NCI-H460 (cell line): ENCODE measurements around the gene CCSER1. TPM values are rescaled to one million over a fixed set of nuclear protein-coding genes. Genes with fewer than 3 reads are reported as not detected.
"Not testable (repeated sequence)": the region's sequence is repeated elsewhere in the genome, so short reads cannot be mapped to it uniquely, and the experiment has no call there.

Source experiments
- DNase-seq: peaks from one replicate; pipeline ENCODE4 v3.0.0-alpha.2; 2016; ENCODE audit warnings: low read depth; ENCODE audit errors: extremely low read depth
- total RNA-seq: library from RNA; depleted of rRNA; stranded (reverse); fragments of >200 nt; shearing (Covaris generic); gene quantifications from 2 replicates; pipeline ENCODE4 v1.2.3, GENCODE V29; 2014

CCSER1 gene
- total RNA-seq, 1 experiment from 2014 or later: 1.1 TPM

GRCh38 chr4:90889171-90889570 lies 762.0 kb downstream of the CCSER1 start:
- DNase-seq: no peak

DNA sequence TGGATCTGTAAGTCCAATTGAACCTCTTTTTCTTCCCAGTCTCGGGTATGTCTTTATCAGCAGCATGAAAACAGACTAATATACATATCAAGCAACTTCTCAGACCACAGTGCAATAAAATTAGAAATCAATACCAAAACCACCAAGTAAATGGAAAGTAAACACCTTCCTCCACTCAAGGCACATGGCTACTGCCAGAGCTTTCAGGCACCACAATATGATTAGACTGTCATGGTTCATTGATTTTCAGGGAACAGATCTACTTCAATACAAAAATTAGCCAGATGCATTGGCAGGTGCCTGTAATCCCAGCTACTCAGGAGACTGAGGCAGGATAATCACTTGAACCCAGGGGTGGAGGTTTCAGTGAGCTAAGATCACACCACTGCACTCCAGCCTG lies 776.2 kb downstream of the CCSER1 start:
- not testable (repeated sequence) for DNase-seq

DNA sequence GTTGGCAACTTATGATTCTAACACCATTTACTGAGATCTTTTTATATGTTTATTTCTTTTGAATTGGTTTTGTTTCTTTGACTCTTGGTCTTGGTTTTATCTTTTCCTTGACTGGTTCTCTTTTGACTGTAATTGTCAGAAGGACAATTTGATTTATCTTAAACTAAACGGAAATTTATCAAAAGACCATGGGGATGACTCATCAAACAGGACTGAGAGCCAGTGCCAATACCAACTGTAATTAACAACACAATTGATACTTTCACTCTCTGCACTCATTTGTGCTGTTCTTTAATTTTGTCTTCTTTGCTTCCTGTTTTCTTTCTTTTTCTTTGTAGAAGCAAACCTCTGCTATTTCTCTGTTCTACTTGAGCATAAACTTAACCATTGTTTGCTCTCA lies 776.8 kb downstream of the CCSER1 start:
- no peak for DNase-seq

- no peak for DNase-seq
These were observed 779.0 kb downstream of the CCSER1 start for GRCh38 chr4:90906239-90906638.

GRCh38 chr4:90911724-90912434 lies 784.7 kb downstream of the CCSER1 start:
- not testable (repeated sequence) for DNase-seq

- DNase-seq: no peak
These were observed 795.0 kb downstream of the CCSER1 start for GRCh38 chr4:90922174-90922573.

GRCh38 chr4:90926957-90927356 lies 799.8 kb downstream of the CCSER1 start:
- no peak for DNase-seq

DNA sequence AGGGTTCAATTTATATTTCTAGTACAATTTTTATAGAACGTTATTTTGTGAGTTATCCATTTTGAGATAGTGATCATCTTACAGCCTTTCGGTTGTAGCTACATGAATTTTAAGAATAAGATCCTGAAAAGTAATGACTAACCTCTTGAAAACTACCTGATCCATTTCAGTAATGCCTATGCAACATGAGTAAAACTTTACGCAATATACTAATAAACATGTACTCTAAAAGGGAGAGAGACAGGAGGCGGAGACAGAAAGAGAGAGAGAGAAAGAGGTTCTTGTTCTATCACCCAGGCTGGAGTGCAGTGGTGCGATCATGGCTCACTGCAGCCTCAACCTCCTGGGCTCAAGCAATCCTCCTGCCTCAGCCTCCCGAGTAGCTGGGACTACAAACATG lies 816.1 kb downstream of the CCSER1 start:
- no peak for DNase-seq

DNA sequence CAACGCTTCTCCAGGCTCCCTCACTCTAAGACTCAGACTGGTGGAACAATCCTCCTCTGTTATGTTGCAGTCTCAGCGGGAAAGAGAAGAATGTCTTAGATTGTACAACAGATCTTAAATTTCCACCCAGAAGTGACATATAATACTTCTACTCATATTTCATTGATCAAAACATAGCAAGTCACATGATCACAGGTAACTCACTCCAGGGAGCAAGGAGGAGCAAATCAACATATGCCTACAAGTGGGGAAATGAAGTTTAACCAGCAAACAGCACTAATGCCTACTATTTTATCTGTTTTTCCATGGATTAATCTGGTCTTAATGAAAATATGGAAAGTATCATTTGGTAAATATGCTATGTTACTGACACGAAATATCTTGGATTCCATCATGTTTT lies 819.8 kb downstream of the CCSER1 start:
- no peak for DNase-seq

- DNase-seq: no peak
These were observed 823.2 kb downstream of the CCSER1 start for GRCh38 chr4:90950385-90950841.

DNA sequence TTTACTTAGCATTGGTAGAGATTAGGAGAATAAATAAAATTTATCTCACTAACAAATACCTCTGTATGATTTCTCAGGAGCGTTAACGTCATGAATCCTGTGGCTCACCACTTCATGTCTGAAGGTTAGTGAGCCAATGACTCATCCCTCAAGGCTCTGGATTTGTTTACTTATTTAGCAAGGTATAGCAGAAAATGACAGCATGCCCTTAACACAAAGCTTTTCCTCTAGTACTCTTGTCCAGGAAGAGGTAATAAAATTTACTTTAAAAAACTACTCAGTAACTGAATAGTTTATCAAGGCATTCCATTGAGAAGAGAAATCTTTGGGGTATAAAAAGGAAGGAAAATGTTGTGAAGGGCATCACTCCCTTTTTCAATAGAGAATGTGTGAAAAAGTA lies 823.8 kb downstream of the CCSER1 start:
- peak; percentile 63 for DNase-seq

- DNase-seq: no peak
These were observed 831.2 kb downstream of the CCSER1 start for GRCh38 chr4:90958256-90958895.

DNA sequence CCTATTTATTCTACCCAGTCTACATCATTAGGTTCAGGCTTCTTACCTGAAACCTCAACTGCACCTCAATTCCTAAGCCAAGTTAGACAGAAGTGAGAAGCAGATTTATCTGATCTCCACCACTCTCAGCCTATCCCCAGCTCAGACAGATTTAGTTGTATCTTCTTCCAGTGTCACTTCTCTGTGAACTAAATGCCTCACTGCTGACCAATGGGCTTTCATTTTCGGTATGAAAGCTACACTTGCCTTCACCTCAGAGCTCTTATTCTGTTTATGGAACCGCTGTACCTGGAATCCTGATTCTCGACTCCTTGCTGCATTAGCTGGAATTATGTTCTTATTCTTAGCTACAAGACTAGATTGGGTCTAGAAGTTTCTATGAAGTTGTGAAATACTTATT lies 833.2 kb downstream of the CCSER1 start:
- no peak for DNase-seq

DNA sequence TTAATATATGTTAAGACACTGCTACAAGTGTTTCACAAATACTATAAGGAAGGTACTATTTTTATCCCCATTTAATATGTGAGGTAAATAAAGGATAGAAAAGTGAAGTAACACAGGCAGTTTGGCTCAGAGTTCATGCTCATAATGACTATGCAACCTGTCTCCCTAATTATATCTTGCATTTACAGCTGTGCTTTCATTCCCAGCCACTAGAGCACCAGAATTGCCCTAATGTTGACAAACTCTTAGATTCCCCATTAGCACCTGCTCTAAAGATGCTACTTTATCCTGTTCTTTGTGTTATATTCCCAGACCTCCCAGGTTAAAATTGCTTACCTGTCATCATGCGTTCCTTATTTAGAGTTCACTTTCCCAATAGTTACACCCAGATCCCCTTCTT lies 833.6 kb downstream of the CCSER1 start:
- DNase-seq: no peak

- DNase-seq: no peak
These were observed 842.8 kb downstream of the CCSER1 start for GRCh38 chr4:90970021-90970420.

DNA sequence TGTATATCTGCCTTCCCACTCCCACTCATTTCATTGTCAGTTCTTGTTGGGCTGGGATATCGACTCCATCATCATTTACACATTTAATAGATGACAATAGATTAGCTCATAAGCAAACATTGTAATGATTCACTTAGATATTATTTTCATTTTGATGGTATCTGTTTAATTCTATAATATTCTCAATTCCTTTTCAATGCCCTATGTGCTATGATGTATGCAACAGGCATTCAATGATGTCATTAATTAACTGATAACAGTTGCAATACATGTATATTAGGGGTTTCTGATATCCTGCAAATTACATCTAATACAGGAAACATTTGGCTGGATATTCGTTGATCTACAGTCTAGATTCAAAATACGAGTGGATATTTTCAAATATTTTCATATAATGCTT lies 850.5 kb downstream of the CCSER1 start:
- DNase-seq: no peak

- DNase-seq: no peak
These were observed 852.4 kb downstream of the CCSER1 start for GRCh38 chr4:90979556-90979955.

DNA sequence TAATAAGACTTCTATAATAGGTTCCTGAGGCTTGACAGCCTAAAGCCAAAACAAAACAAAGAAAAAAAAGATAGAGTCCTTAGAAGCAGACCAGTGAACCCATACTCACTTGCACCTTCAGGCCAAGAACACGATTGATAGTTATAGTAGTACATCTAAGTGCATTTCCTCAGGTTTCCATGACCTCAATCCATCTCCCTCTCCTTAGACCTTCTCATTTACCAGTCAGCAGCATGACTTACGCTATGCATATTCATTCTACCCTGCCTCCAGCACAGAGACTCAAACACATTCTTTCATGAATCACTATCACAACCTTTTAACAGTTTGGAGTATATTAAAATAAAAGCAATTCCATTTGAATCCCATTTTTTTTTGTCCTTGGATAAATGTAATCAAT lies 855.6 kb downstream of the CCSER1 start:
- DNase-seq: no peak

DNA sequence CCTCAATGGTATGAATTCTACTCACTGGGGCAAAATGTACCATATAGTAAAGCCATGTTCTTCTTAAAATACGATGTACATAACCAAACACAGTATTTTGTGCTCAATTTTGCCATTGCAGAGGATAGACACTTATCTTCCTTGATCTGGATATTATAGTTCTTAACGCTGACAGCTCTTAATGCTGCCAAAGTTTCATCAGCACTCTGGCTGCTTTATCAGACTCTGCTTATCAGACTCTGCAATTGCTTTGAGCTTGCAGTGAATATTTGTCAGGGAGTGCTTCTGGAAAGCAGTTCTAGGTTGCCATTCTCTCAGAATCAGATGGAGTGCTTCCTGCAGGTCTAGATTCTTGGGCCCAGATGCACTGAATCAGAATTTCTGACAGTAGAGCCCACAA lies 863.1 kb downstream of the CCSER1 start:
- DNase-seq: no peak

GRCh38 chr4:90992213-90992612 lies 865.0 kb downstream of the CCSER1 start:
- no peak for DNase-seq

GRCh38 chr4:90994851-90995574 lies 867.8 kb downstream of the CCSER1 start:
- no peak for DNase-seq

- no peak for DNase-seq
These were observed 868.8 kb downstream of the CCSER1 start for GRCh38 chr4:90995996-90996395.
